Omental fat pad (tissue), 4 donors: ENCODE results near the gene XRCC6. TPM values are rescaled to one million over a fixed set of nuclear protein-coding genes. Genes with fewer than 3 reads are reported as not detected.
A peak's percentile ranks its signal among the peaks of the same experiment; 100 is the strongest.
"Not testable (repeated sequence)": the region's sequence is repeated elsewhere in the genome, so short reads cannot be mapped to it uniquely, and the experiment has no call there.

ENCODE experiments used
- ATAC-seq: fragments of 150-250 bp; one replicate; pipeline ENCODE4 v1.9.1; 2016; ENCODE audit warnings: mild to moderate bottlenecking, moderate library complexity; ENCODE audit not compliant: low FRiP score
- DNase-seq: peaks from one replicate; pipeline ENCODE4 v3.0.0-alpha.2; 2019; ENCODE audit warnings: low spot score
- CTCF ChIP-seq, 3 donors: fragments of 450-650 bp; IDR thresholded peaks; one replicate each; pipeline ENCODE4 v1.5.1; 2016 to 2017; ENCODE audit warnings: antibody characterized with exemption in 3 of 3, mild to moderate bottlenecking in 3 of 3, moderate library complexity in 2 of 3
- total RNA-seq, 4 donors: library from RNA; depleted of rRNA; stranded (reverse); fragments of >200 nt; gene quantifications; one replicate each; pipeline ENCODE4 v1.1.0, GENCODE V29; 2016

XRCC6 gene
- total RNA-seq: 100 to 1,000 TPM; 168 to 191 (median 181) TPM

GRCh38 chr22:41621099-41621910 lies at the start of gene XRCC6:
XRCC6 (plus strand) TSS chr22:41621295; CDS start chr22:41622005, 710 bp downstream.
- no peak for TF ChIP-seq CTCF (IDR thresholded peaks at IDR 0.05)
- ATAC-seq: peak; percentile 96
- DNase-seq: peak; percentile 100

GRCh38 chr22:41571786-41572185 lies 49.3 kb upstream of the XRCC6 start:
- DNase-seq (no peak), ATAC-seq (no peak)
- no peak for TF ChIP-seq CTCF (IDR thresholded peaks at IDR 0.05)

GRCh38 chr22:41572305-41572704 lies 48.8 kb upstream of the XRCC6 start:
- not testable (repeated sequence) for ATAC-seq, DNase-seq

DNA sequence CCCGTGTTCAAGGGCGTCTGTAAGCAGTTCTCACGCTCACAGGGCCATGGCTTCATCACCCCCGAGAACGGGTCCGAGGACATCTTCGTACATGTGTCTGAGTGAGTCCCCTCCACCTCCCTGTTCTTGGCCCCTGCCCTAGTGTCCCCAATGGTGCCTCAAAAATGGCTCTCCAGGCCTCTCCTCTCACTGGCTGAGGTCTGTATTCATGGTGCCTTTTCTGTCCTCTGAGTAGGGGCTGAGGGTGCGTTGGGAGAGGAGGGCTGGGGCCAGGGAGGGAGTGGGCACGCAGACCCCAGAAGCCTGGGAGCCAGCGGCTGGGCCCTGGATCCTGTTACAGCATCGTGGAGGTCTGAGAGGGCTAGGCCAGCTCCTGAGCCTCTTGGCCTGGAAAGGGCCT lies 47.4 kb upstream of the XRCC6 start:
- no peak for DNase-seq
- no peak for ATAC-seq
- no peak for TF ChIP-seq CTCF (IDR thresholded peaks at IDR 0.05)

- TF ChIP-seq CTCF (IDR thresholded peaks at IDR 0.05): no peak
- ATAC-seq (peak; percentile 13), DNase-seq (no peak)
Observed at GRCh38 chr22:41574847-41575381, 46.2 kb upstream of the XRCC6 start.

DNA sequence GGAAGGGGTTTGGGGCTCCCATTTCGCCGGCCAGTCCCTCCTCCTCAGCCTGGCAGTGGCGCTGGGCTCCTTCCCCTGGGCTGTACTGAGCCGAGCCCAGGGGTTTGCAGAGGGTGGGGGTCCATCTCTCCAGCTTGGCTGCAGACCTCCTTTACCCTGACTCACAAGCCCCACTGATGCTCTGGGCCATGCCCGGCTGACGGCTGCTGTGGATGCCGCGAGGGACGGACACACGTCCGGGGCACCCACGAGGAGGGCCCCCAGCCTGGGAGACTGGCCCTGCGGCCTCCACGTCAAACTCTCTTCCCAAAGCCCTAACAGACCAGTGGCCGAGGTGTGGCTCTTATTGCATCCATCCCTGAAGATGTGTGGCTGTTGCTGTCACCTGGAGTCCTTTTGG lies 45.6 kb upstream of the XRCC6 start:
- no peak for TF ChIP-seq CTCF (IDR thresholded peaks at IDR 0.05)
- no peak for ATAC-seq
- DNase-seq: no peak

DNA sequence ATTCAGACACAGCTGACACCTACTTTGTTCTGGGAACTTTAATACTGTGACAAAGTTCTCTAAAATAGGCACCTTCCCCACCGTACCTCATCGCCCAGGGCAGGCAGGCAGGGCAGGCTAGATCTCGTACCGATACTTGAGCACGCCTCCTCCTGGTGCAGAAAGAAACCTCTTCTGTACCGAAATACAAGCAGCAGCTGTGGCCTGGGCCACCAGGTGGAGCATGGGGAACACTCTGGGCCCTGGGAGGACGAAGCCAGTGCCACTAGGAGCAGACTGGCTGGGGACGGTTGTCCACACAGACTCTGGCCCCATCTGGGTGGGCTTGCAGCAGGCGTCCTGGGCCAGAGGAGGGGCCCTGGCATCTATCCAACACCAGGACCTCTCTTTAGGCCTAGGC lies 44.2 kb upstream of the XRCC6 start:
- DNase-seq: no peak
- no peak for TF ChIP-seq CTCF (IDR thresholded peaks at IDR 0.05)
- ATAC-seq: no peak
